ENCODE results near the gene DEFB124. TPM values are rescaled to one million over a fixed set of nuclear protein-coding genes. Genes with fewer than 3 reads are reported as not detected.
"Not testable (repeated sequence)": the region's sequence is repeated elsewhere in the genome, so short reads cannot be mapped to it uniquely, and the experiment has no call there.

DEFB124 gene
- total RNA-seq, 4 donors from 2014 or later, result 2.0 TPM; not detected in 3

GRCh38 chr20:31446084-31446819 is 28.7 kb downstream of the DEFB124 start:
- 66 to 76% methylated on average over 10 to 12 of the region's 12 CpGs for WGBS, 2 donors (ENCODE audit: low coverage in 1 of 2)
- ATAC-seq, result no peak
- Histone ChIP-seq H3K27ac (no peak overlapping the region), H3K9me3 (peaks cover 0 to 4% (median 0%) of the 10 kb centered on the region in 3 donors), H3K36me3 (no peaks in the 10 kb centered on the region), H3K4me3 (no peak overlapping the region), H3K4me1 (no peaks in the 10 kb centered on the region), H3K27me3 (peaks cover 11% of the 10 kb centered on the region)
- no peak for TF ChIP-seq POLR2AphosphoS5 (IDR thresholded peaks at IDR 0.05)
- TF ChIP-seq POLR2A (IDR thresholded peaks at IDR 0.05), result no peak
- no peak for TF ChIP-seq EP300 (IDR thresholded peaks at IDR 0.05)

DNA sequence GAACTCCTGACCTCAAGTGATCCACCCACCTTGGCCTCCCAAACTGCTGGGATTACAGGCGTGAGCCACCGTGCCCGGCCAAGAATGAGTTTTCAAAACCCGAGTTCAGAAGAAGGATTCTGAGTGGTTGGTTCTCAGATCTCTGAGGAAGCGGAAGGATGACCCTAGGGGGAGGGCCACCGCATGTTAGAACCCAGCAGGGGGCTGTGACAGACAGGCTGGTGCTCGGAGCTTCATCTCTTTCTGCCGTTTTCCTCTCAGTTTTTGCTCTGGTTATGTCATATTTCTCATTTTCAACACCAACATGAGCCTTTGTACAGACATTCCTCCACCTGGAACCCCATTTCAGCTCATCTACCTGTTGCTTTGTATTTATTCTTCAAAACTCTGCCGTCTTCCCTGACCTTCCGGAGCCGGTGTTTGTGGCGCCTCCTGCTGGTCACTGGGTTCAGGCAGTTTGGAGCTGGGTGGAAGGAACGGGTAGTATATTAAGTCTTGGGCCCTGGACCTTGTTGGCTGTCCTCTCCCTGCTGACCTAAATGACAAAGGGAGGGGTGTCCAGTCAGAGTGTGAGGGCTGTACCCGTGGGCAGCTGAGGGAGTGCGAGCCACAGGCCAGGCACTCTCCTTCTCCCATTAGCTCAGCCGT is 34.8 kb downstream of the DEFB124 start, which contains the start of gene DEFB123:
DEFB123 (plus strand) TSS at position 621 of the 648 bp plus-strand sequence. CDS start 67 bp downstream, outside the sequence.
- ATAC-seq, result no peak
- H3K36me3 ChIP-seq, result no peaks in the 10 kb centered on the region
- peaks cover 16% of the 10 kb centered on the region for H3K27me3 ChIP-seq
- WGBS, 2 donors (ENCODE audit: low coverage in 1 of 2), result 63 to 69% methylated on average over 4 to 7 of the region's 16 CpGs
- no peaks in the 10 kb centered on the region for H3K4me1 ChIP-seq
- H3K4me3 ChIP-seq, result no peak within 1 kb of the TSS
- H3K27ac ChIP-seq, result no peak within 1 kb of the TSS
- no peaks in the 10 kb centered on the region for H3K9me3 ChIP-seq
- TF ChIP-seq POLR2AphosphoS5 (IDR thresholded peaks at IDR 0.05), result no peak
- TF ChIP-seq, protein P1, sequence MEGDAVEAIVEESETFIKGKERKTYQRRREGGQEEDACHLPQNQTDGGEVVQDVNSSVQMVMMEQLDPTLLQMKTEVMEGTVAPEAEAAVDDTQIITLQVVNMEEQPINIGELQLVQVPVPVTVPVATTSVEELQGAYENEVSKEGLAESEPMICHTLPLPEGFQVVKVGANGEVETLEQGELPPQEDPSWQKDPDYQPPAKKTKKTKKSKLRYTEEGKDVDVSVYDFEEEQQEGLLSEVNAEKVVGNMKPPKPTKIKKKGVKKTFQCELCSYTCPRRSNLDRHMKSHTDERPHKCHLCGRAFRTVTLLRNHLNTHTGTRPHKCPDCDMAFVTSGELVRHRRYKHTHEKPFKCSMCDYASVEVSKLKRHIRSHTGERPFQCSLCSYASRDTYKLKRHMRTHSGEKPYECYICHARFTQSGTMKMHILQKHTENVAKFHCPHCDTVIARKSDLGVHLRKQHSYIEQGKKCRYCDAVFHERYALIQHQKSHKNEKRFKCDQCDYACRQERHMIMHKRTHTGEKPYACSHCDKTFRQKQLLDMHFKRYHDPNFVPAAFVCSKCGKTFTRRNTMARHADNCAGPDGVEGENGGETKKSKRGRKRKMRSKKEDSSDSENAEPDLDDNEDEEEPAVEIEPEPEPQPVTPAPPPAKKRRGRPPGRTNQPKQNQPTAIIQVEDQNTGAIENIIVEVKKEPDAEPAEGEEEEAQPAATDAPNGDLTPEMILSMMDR (IDR thresholded peaks at IDR 0.05), result no peak
- TF ChIP-seq EP300 (IDR thresholded peaks at IDR 0.05), result no peak

DNA sequence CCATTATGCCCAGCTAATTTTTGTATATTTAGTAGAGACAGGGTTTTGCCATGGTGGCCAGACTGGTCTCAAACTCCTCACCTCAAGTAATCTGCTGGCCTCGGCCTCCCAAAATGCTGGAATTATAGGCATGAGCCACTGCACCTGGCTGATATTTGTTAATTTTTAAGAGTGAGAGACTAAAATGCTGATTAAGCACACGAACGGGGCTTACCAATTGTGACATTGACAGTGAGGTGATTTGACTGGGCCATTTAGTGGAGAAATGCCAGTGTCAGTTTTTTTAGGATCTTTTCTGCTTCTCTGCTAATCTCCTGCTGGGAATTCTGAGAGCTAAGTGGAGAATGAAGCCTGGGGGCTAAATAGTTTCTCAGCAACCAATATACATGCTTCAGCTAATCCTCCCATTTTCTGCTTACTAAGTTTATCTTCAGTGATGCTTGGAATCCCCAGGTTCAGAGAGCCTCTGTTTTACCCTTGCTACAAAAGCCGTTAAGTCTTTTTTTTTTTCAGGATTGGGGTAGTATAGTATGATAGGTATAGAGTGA is 44.3 kb downstream of the DEFB124 start:
- Histone ChIP-seq H3K4me3 (no peak overlapping the region), H3K27me3 (peaks cover 20% of the 10 kb centered on the region), H3K27ac (no peak overlapping the region), H3K9me3 (peaks cover 0 to 18% (median 0%) of the 10 kb centered on the region in 3 donors), H3K4me1 (no peaks in the 10 kb centered on the region), H3K36me3 (no peaks in the 10 kb centered on the region)
- TF ChIP-seq, protein P1 (IDR thresholded peaks at IDR 0.05), result no peak
- TF ChIP-seq EP300 (IDR thresholded peaks at IDR 0.05) (no peak), POLR2AphosphoS5 (IDR thresholded peaks at IDR 0.05) (no peak), POLR2A (IDR thresholded peaks at IDR 0.05) (no peak)
- ATAC-seq, result no peak
- 63 to 82% methylated on average over 3 to 4 of the region's 4 CpGs for WGBS, 2 donors (ENCODE audit: low coverage in 1 of 2)

DNA sequence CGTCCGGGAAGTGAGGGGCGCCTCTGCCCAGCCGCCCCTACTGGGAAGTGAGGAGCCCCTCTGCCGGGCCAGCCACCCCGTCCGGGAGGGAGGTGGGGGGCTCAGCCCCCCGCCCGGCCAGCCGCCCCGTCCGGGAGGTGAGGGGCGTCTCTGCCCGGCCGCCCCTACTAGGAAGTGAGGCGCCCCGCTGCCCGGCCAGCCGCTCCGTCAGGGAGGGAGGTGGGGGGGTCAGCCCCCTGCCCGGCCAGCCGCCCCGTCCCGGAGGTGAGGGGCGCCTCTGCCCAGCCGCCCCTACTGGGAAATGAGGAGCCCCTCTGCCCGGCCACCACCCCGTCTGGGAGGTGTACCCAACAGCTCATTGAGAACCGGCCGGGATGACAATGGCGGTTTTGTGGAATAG is 47.4 kb downstream of the DEFB124 start:
- H3K4me1 ChIP-seq, H3K27ac ChIP-seq, H3K36me3 ChIP-seq, ATAC-seq, H3K4me3 ChIP-seq: not testable (repeated sequence)
- Histone ChIP-seq H3K9me3 (peaks cover 0 to 18% (median 0%) of the 10 kb centered on the region in 3 donors), H3K27me3 (peaks cover 24% of the 10 kb centered on the region)
- WGBS, 2 donors (ENCODE audit: low coverage in 1 of 2), result no CpG with 5 or more reads among the region's 31 CpGs

GRCh38 chr20:31426891-31427551 is 47.9 kb downstream of the DEFB124 start:
- not testable (repeated sequence) for H3K36me3 ChIP-seq, H3K27ac ChIP-seq, H3K4me1 ChIP-seq, ATAC-seq, H3K4me3 ChIP-seq
- no CpG with 5 or more reads among the region's 48 CpGs for WGBS, 2 donors (ENCODE audit: low coverage in 1 of 2)
- H3K27me3 ChIP-seq, result peaks cover 24% of the 10 kb centered on the region
- peaks cover 0 to 18% (median 0%) of the 10 kb centered on the region in 3 donors for H3K9me3 ChIP-seq

- Histone ChIP-seq H3K36me3 (no peaks in the 10 kb centered on the region), H3K4me1 (no peaks in the 10 kb centered on the region), H3K27ac (no peak overlapping the region), H3K27me3 (peaks cover 24% of the 10 kb centered on the region), H3K4me3 (no peak overlapping the region), H3K9me3 (peaks cover 0 to 18% (median 0%) of the 10 kb centered on the region in 3 donors)
- no peak for ATAC-seq
- no peak for TF ChIP-seq EP300 (IDR thresholded peaks at IDR 0.05)
- TF ChIP-seq, protein P1 (IDR thresholded peaks at IDR 0.05), result no peak
- no peak for TF ChIP-seq POLR2A (IDR thresholded peaks at IDR 0.05)
- no peak for TF ChIP-seq POLR2AphosphoS5 (IDR thresholded peaks at IDR 0.05)
Measured at GRCh38 chr20:31425797-31426196, 49.1 kb downstream of the DEFB124 start.

Data from gastroesophageal sphincter (tissue), 4 donors.